Choroid plexus epithelial cell (primary cell): ENCODE data around the gene RUSF1.

Experiments used
- DNase-seq: peaks from one replicate; pipeline ENCODE4 v3.0.0-alpha.2; 2010; ENCODE audit warnings: low read depth
- H3K4me3 ChIP-seq: 2 replicates; pipeline ENCODE4 v1.5.1; 2011; ENCODE audit warnings: low read depth, mild to moderate bottlenecking, control low read depth, low read length, moderate library complexity
- CTCF ChIP-seq: conservative IDR thresholded peaks from 2 replicates; pipeline ENCODE4 v1.5.1; 2011; ENCODE audit warnings: low read depth, mild to moderate bottlenecking, control low read depth, inconsistent platforms, low read length, moderate library complexity

RUSF1 gene

GRCh38 chr16:31491778-31492418, 16.3 kb downstream of the RUSF1 start:
- H3K4me3 ChIP-seq = no peak overlapping the region
- TF ChIP-seq CTCF = no peak
- no peak for DNase-seq

- no peak overlapping the region for H3K4me3 ChIP-seq
- no peak for TF ChIP-seq CTCF
- no peak for DNase-seq
These were observed 18.3 kb downstream of the RUSF1 start for GRCh38 chr16:31489616-31490584.

- DNase-seq = no peak
- no peak overlapping the region for H3K4me3 ChIP-seq
- no peak for TF ChIP-seq CTCF
These were observed 19.0 kb downstream of the RUSF1 start for GRCh38 chr16:31489298-31489564.

GRCh38 chr16:31488468-31489297, 19.5 kb downstream of the RUSF1 start:
- H3K4me3 ChIP-seq = peak overlapping the region; percentile 56
- peak; percentile 7 for TF ChIP-seq CTCF
- DNase-seq = peak; percentile 28

- DNase-seq = peak; percentile 34
- H3K4me3 ChIP-seq = peak overlapping the region; percentile 56
- no peak for TF ChIP-seq CTCF
These were observed 20.3 kb downstream of the RUSF1 start for GRCh38 chr16:31487720-31488467.

- TF ChIP-seq CTCF = no peak
- H3K4me3 ChIP-seq = peak overlapping the region; percentile 56
- DNase-seq = no peak
These were observed 21.0 kb downstream of the RUSF1 start for GRCh38 chr16:31487071-31487719.
